Caco-2 (cell line): ENCODE data around the gene PHF5A. TPM values are rescaled to one million over a fixed set of nuclear protein-coding genes. Genes with fewer than 3 reads are reported as not detected.
A peak's percentile ranks its signal among the peaks of the same experiment; 100 is the strongest.

Source experiments
- BruUV-seq: library from RNA; stranded (reverse); fragments of 400-500 nt; replicated peaks from 2 replicates; lab custom pipeline; 2021; lab: Mats Ljungman, UMichigan
- CTCF ChIA-PET: fragments of 300-600 bp; sonication (Branson Sonifier 250); formaldehyde crosslinking; loops from one replicate; lab custom pipeline; 2022; ENCODE audit warnings: antibody characterized with exemption; lab: Charles Lee
- POLR2A ChIA-PET: fragments of 300-600 bp; sonication (Branson Sonifier 250); formaldehyde crosslinking; loops from one replicate; lab custom pipeline; 2022; ENCODE audit warnings: antibody characterized with exemption; lab: Charles Lee
- DNase-seq, 2 experiments: peaks; one replicate each; pipeline versions ENCODE4 v3.0.0 to v3.0.0-alpha.2; 2020 to 2022
- H3K27me3 ChIP-seq: replicated peaks from 2 replicates; pipeline ENCODE4 v1.6.0; 2011; ENCODE audit warnings: low read length; ENCODE audit not compliant: control insufficient read depth, insufficient read depth
- H3K36me3 ChIP-seq: 2 replicates; pipeline ENCODE4 v1.5.1; 2011; ENCODE audit warnings: low read length; ENCODE audit not compliant: control insufficient read depth, insufficient read depth
- H3K4me1 ChIP-seq: fragments of 250-450 bp; sonication (Bioruptor Pico); 2 replicates; pipeline ENCODE4 v1.5.1; 2020; ENCODE audit warnings: mild to moderate bottlenecking
- H3K4me3 ChIP-seq: 2 replicates; pipeline ENCODE4 v1.5.1; 2011; ENCODE audit warnings: low read depth, mild to moderate bottlenecking, control low read depth, low read length
- H3K9me3 ChIP-seq: fragments of 250-450 bp; sonication (Bioruptor Pico); 2 replicates; pipeline ENCODE4 v1.5.1; 2020; ENCODE audit warnings: mild to moderate bottlenecking, moderate library complexity
- H3K27ac Mint-ChIP-seq: one replicate; pipeline ENCODE4 v1.8.0; 2022; ENCODE audit warnings: mixed read lengths; ENCODE audit not compliant: unreplicated experiment
- H3K27me3 Mint-ChIP-seq: one replicate; pipeline ENCODE4 v1.8.0; 2022; ENCODE audit warnings: mixed read lengths; ENCODE audit not compliant: insufficient read depth, unreplicated experiment
- H3K36me3 Mint-ChIP-seq: one replicate; pipeline ENCODE4 v1.8.0; 2022; ENCODE audit warnings: mild to moderate bottlenecking, mixed read lengths; ENCODE audit not compliant: insufficient read depth, unreplicated experiment
- H3K4me1 Mint-ChIP-seq: one replicate; pipeline ENCODE4 v1.8.0; 2022; ENCODE audit warnings: low read depth, mixed read lengths; ENCODE audit not compliant: unreplicated experiment
- H3K4me3 Mint-ChIP-seq: one replicate; pipeline ENCODE4 v1.8.0; 2022; ENCODE audit warnings: mild to moderate bottlenecking, moderate library complexity, mixed read lengths; ENCODE audit not compliant: unreplicated experiment
- H3K9me3 Mint-ChIP-seq: one replicate; pipeline ENCODE4 v1.8.0; 2022; ENCODE audit warnings: mixed read lengths; ENCODE audit not compliant: unreplicated experiment
- CTCF ChIP-seq, 2 experiments: fragments of 200-600 bp in 1 of 2; IDR thresholded peaks; 1 replicate in 1 of 2; 2 replicates in 1 of 2; pipeline versions ENCODE4 v1.5.1 to v1.8.0; 2011 to 2022; ENCODE audit warnings: antibody characterized with exemption in 1 of 2, control low read depth in 1 of 2, inconsistent platforms in 1 of 2, low read depth in 1 of 2, low read length in 1 of 2, mild to moderate bottlenecking in 1 of 2, moderate library complexity in 1 of 2; ENCODE audit not compliant: insufficient read depth in 1 of 2, severe bottlenecking in 1 of 2, unreplicated experiment in 1 of 2
- intact Hi-C: fragments of 100-400 bp; cut with micrococcal nuclease; formaldehyde crosslinking; loops from one replicate; pipeline ENCODE4 v1.10.0; 2022; ENCODE audit not compliant: unreplicated experiment
- total RNA-seq: library from RNA; stranded (reverse); gene quantifications from 2 replicates; pipeline ENCODE4 v1.2.3, GENCODE V29; 2022

Gene PHF5A
- total RNA-seq, 1 experiment from 2014 or later = 78.6 TPM

DNA sequence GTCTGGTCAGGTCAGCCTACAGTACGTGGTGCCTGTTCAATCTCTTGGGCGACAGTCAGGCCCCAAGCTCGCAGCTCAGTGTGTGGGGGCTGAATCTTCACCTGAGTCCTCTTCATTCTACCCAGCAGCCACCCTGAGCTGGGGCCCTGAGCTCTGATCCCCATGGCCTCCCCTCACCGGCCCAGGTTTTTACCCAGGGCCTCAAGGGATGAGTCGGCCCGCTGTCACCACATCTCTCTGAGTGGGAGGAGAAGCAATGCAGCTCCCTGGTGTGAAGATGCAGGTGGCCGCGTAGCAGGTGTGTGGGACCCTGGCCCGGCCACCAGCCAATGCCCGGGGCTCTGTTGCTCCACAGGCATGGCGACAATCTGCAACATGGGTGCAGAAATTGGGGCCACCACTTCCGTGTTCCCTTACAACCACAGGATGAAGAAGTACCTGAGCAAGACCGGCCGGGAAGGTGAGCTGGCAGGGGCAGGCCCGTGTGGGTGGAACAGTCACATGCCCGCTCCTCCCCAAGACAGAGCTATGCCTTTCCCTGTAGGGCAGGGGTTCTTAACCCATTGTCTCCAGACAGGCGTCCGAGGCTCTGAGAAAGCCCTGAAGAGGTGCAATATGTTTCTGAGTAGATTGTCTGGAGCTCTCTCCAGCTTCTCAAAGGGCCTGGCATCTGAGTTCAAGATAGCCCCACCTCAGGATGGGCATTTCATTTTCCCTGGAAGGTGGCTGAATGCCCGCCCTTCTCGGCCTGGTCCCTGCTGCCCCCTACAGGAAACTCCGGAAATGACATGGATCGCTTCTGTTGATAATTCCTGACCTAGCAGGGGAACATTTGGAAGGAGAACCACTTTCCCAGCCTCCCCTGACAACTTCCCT is 48.9 kb upstream of the PHF5A start:
- no peaks in the 10 kb centered on the region for H3K27me3 ChIP-seq
- Mint-ChIP-seq H3K4me1 (peaks cover 7% of the 10 kb centered on the region), H3K36me3 (peaks cover 74% of the 10 kb centered on the region), H3K9me3 (no peaks in the 10 kb centered on the region), H3K4me3 (no peak overlapping the region), H3K27me3 (no peaks in the 10 kb centered on the region), H3K27ac (no peak overlapping the region)
- ChIA-PET CTCF (interaction anchor here (0.6 to 3.9 kb wide), 8 partner anchors 10 to 216 kb away, joined by 3 to 45 read pairs (median 4); partner anchors contain the start of genes PMM1, TEF and ZC3H7B), POLR2A (interaction anchor here (0.5 to 1.4 kb wide), 2 partner anchors 48 to 60 kb away, joined by 3 to 6 read pairs; partner anchors contain the start of gene ACO2)
- H3K36me3 ChIP-seq = no peaks in the 10 kb centered on the region; the same call in none of the 2 replicates
- H3K4me1 ChIP-seq = no peaks in the 10 kb centered on the region
- H3K4me3 ChIP-seq = no peak overlapping the region
- peak; percentile 76 to 78 for TF ChIP-seq CTCF (IDR thresholded peaks at IDR 0.05; ENCODE audit: insufficient read depth in 1 of 2, low read depth in 1 of 2, low read length in 1 of 2, severe bottlenecking in 1 of 2, unreplicated experiment in 1 of 2)
- intact Hi-C loops = loop anchor here (1.0 kb wide), 2 partner anchors 113 to 157 kb away; no protein-coding TSS in a partner anchor
- BruUV-seq = no TSS peak
- no peaks in the 10 kb centered on the region for H3K9me3 ChIP-seq
- peak; percentile 57 to 79 for DNase-seq

- Mint-ChIP-seq H3K4me3 (no peak overlapping the region), H3K27ac (no peak overlapping the region), H3K4me1 (peaks cover 7% of the 10 kb centered on the region), H3K9me3 (no peaks in the 10 kb centered on the region), H3K36me3 (peaks cover 69% of the 10 kb centered on the region), H3K27me3 (no peaks in the 10 kb centered on the region)
- ChIA-PET POLR2A (interaction anchor here (1.4 kb wide), 1 partner anchor 47 kb away, joined by 3 read pairs; the partner anchor contains the start of gene ACO2), CTCF (interaction anchor here (3.9 kb wide), 1 partner anchor 114 kb away, joined by 45 read pairs; no protein-coding TSS in a partner anchor)
- BruUV-seq = no TSS peak
- Histone ChIP-seq H3K9me3 (no peaks in the 10 kb centered on the region), H3K4me3 (no peak overlapping the region), H3K27me3 (no peaks in the 10 kb centered on the region), H3K4me1 (no peaks in the 10 kb centered on the region), H3K36me3 (no peaks in the 10 kb centered on the region; the same call in none of the 2 replicates)
- intact Hi-C loops = no loop called here
- no peak for TF ChIP-seq CTCF (IDR thresholded peaks at IDR 0.05; ENCODE audit: insufficient read depth in 1 of 2, low read depth in 1 of 2, low read length in 1 of 2, severe bottlenecking in 1 of 2, unreplicated experiment in 1 of 2)
- DNase-seq = no peak
Observed at GRCh38 chr22:41516462-41516861, 48.0 kb upstream of the PHF5A start.

DNA sequence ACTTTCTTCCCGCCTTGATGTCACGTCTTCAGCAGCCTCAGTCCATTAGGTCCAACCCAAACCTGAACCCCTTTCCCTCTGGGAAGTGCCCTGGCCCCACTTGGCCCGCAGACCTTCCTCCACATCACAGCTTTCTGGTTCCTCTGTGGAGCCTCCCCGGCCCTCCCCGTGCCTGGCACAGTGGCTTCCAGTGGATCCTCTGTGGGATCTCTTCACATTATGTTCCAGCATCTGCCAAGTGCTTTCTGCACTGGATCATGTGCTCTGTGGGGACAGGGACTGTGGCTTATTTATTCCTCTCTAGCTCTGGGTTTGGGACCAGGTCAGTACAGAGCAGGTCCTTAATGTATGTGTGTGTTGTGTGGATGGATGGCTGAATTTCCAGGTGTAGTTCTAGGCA is 44.9 kb upstream of the PHF5A start:
- H3K4me3 ChIP-seq = no peak overlapping the region
- Mint-ChIP-seq H3K36me3 (peaks cover 61% of the 10 kb centered on the region), H3K9me3 (no peaks in the 10 kb centered on the region), H3K27me3 (no peaks in the 10 kb centered on the region), H3K27ac (peak overlapping the region; percentile 13), H3K4me1 (peaks cover 7% of the 10 kb centered on the region), H3K4me3 (no peak overlapping the region)
- BruUV-seq = no TSS peak
- TF ChIP-seq CTCF (IDR thresholded peaks at IDR 0.05; ENCODE audit: insufficient read depth in 1 of 2, low read depth in 1 of 2, low read length in 1 of 2, severe bottlenecking in 1 of 2, unreplicated experiment in 1 of 2) = no peak
- no peak for DNase-seq
- no peaks in the 10 kb centered on the region for H3K9me3 ChIP-seq
- H3K4me1 ChIP-seq = no peaks in the 10 kb centered on the region
- H3K27me3 ChIP-seq = no peaks in the 10 kb centered on the region
- ChIA-PET POLR2A (no interaction called here), CTCF (no interaction called here)
- intact Hi-C loops = no loop called here
- H3K36me3 ChIP-seq = no peaks in the 10 kb centered on the region; the same call in 1 of the 2 replicates
